GM12891 (cell line): ENCODE data around the gene PIP4K2B.

Experiments used
- POLR2A ChIP-seq: IDR thresholded peaks from 2 replicates; pipeline ENCODE4 v1.6.1; 2011; ENCODE audit warnings: low read depth, low read length, control low read depth
- POLR2AphosphoS5 ChIP-seq: IDR thresholded peaks from 2 replicates; pipeline ENCODE4 v1.6.1; 2011; ENCODE audit warnings: low read depth, low read length, control low read depth
- POU2F2 ChIP-seq: IDR thresholded peaks from 2 replicates; pipeline ENCODE4 v1.6.1; 2011; ENCODE audit warnings: low read depth, mild to moderate bottlenecking, control low read depth, low read length, moderate library complexity
- TAF1 ChIP-seq: IDR thresholded peaks from 2 replicates; pipeline ENCODE4 v1.6.1; 2011; ENCODE audit warnings: low read depth, low read length, control low read depth

DNA sequence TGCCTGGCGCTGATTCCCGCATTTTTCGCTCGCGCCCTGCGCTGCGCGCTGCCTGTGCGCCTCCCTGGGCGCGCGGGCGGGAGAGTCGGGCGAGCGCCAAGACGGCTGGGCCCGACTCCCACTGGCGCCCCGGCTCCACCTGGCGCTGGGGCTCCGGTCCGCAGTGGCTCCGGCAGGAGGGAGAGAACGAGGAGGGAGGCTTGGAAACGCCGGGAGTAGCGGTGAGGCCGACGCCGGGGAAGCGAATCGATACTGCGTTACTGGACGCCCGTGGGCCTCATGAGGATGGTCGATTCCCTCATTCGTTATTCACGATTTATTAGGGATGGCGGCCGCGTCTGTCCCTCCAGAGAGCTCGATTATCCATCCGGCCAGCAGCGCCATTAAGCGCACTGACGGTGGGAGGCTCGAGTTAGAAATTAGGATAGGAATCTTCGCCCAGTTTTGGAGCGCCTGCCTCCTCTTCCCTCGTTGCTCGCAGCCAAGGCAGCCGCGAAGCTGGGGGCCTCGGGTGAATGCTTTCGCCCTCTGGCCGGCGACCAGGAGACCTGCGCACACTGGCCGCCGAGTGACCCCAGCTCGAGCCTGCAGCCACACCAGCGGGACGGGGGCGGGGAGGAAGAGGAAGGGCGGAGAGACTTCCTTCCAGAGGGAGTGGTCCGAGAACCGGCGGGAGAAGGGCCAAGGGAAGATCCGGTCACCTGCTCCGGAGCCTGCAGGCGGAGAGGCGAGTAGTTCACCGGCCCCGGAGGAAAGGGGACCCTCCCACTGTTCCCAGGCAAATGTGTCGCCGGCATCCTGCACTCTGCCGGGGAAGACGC lies 49.9 kb downstream of the PIP4K2B start:
- TF ChIP-seq POLR2A (no peak), TAF1 (no peak), POLR2AphosphoS5 (no peak), POU2F2 (no peak)
